T-cell (primary cell): ENCODE data around the gene RNF144A. TPM values are rescaled to one million over a fixed set of nuclear protein-coding genes. Genes with fewer than 3 reads are reported as not detected.
A peak's percentile ranks its signal among the peaks of the same experiment; 100 is the strongest.

ENCODE experiments used
- ATAC-seq, 4 experiments: fragments of 200-7000 bp in 3 of 4; fragments of 150-1000 bp in 1 of 4; cut with Tn5 transposase; replicated peaks in 1 of 4; 1 replicate in 3 of 4; 2 replicates in 1 of 4; pipeline ENCODE4 v1.10.0; 2021; ENCODE audit warnings: moderate library complexity in 3 of 4, mild to moderate bottlenecking in 2 of 4, moderate number of reproducible peaks in 1 of 4
- CTCF ChIA-PET, 2 donors: fragments of 300-600 bp; sonication (Branson Sonifier 250); formaldehyde crosslinking; loops; one replicate each; lab custom pipeline; 2022; ENCODE audit warnings: antibody characterized with exemption in 2 of 2; lab: Charles Lee
- POLR2A ChIA-PET, 2 donors: fragments of 300-600 bp; sonication (Branson Sonifier 250); formaldehyde crosslinking; loops; one replicate each; lab custom pipeline; 2022; ENCODE audit warnings: antibody characterized with exemption in 2 of 2; lab: Charles Lee
- DNase-seq, 35 experiments: peaks; one replicate each; pipeline versions ENCODE4 v3.0.0 to v3.0.0-alpha.2; 2013 to 2023
- H3K27ac ChIP-seq: one replicate; pipeline ENCODE4 v1.5.1; 2013; ENCODE audit warnings: low read length
- H3K27me3 ChIP-seq, 2 experiments: replicated peaks in 1 of 2; 1 replicate in 1 of 2; 2 replicates in 1 of 2; pipeline versions ENCODE4 v1.6.1 to v1.7.0; 2013; ENCODE audit warnings: low read length in 1 of 2, mixed read lengths in 1 of 2; ENCODE audit not compliant: control insufficient read depth in 2 of 2, insufficient read depth in 2 of 2; ENCODE audit errors: extremely low read depth in 1 of 2
- H3K36me3 ChIP-seq, 2 donors: 1 replicate in 1 of 2; 2 replicates in 1 of 2; pipeline versions ENCODE4 v1.6.1 to v1.7.0; 2013; ENCODE audit warnings: low read length in 1 of 2; ENCODE audit not compliant: control insufficient read depth in 2 of 2, insufficient read depth in 1 of 2; ENCODE audit errors: extremely low read depth in 1 of 2
- H3K4me1 ChIP-seq, 2 experiments: 1 replicate in 1 of 2; 2 replicates in 1 of 2; pipeline versions ENCODE4 v1.6.1 to v1.7.0; 2013; ENCODE audit warnings: low read length in 2 of 2, mixed read lengths in 1 of 2; ENCODE audit not compliant: insufficient read depth in 2 of 2, control insufficient read depth in 1 of 2; ENCODE audit errors: extremely low read depth in 1 of 2
- H3K4me3 ChIP-seq, 2 donors: 1 replicate in 1 of 2; 2 replicates in 1 of 2; pipeline versions ENCODE4 v1.5.1 to v1.7.0; 2013; ENCODE audit warnings: mild to moderate bottlenecking in 2 of 2, low read length in 1 of 2, moderate library complexity in 1 of 2; ENCODE audit not compliant: control insufficient read depth in 1 of 2; ENCODE audit errors: extremely low read depth in 1 of 2
- H3K9me3 ChIP-seq: 2 replicates; pipeline ENCODE4 v1.7.0; 2013
- H3K27ac Mint-ChIP-seq, 2 donors: one replicate each; pipeline ENCODE4 v1.8.0; 2020 to 2021; ENCODE audit warnings: mild to moderate bottlenecking in 2 of 2, mixed read lengths in 2 of 2
- H3K27me3 Mint-ChIP-seq, 2 donors: one replicate each; pipeline ENCODE4 v1.8.0; 2021 to 2022; ENCODE audit warnings: mixed read lengths in 2 of 2
- H3K36me3 Mint-ChIP-seq: one replicate; pipeline ENCODE4 v1.8.0; 2021; ENCODE audit warnings: mixed read lengths
- H3K4me1 Mint-ChIP-seq, 3 donors: one replicate each; pipeline ENCODE4 v1.8.0; 2020 to 2022; ENCODE audit warnings: mixed read lengths in 3 of 3, mild to moderate bottlenecking in 1 of 3
- H3K4me3 Mint-ChIP-seq, 3 donors: one replicate each; pipeline ENCODE4 v1.8.0; 2020 to 2022; ENCODE audit warnings: mild to moderate bottlenecking in 3 of 3, mixed read lengths in 3 of 3, moderate library complexity in 3 of 3
- H3K9me3 Mint-ChIP-seq, 3 donors: one replicate each; pipeline ENCODE4 v1.8.0; 2020 to 2022; ENCODE audit warnings: mixed read lengths in 3 of 3
- WGBS: methylation state at CpG from one replicate; pipeline ENCODE4 v1.1.5; 2013; ENCODE audit warnings: missing lambda C conversion rate; ENCODE audit not compliant: insufficient coverage; 5-methylcytosine and 5-hydroxymethylcytosine counted together
- total RNA-seq, 35 experiments: library from RNA in 6 of 35; stranded (reverse) in 6 of 35; fragments of 120-200 nt in 1 of 35; gene quantifications; one replicate each; pipeline versions ENCODE4 v1.2.1 to v1.2.4 and lab custom pipeline; 2013 to 2026

Gene RNF144A
- total RNA-seq, 5 donors from 2014 or later (not counting 1 experiment from before 2014, with no cell fraction given): 46.3 to 93.1 (median 79.9) TPM

GRCh38 chr2:7084601-7085000 is 167.4 kb downstream of the RNF144A start:
- H3K9me3 Mint-ChIP-seq: peaks cover 6 to 17% (median 7%) of the 10 kb centered on the region in 3 donors
- ATAC-seq (no peak), DNase-seq (no peak)
- POLR2A ChIA-PET: interaction anchor here in 1 of 2 donors (0.6 kb wide), 1 partner anchor 438 kb away, joined by 3 read pairs; no protein-coding TSS in a partner anchor
- peaks cover 0 to 6% (median 0%) of the 10 kb centered on the region in 3 donors for H3K4me1 Mint-ChIP-seq
- Histone ChIP-seq H3K4me1 (no peaks in the 10 kb centered on the region), H3K36me3 (no peaks in the 10 kb centered on the region), H3K4me3 (no peak overlapping the region), H3K9me3 (peaks cover 5% of the 10 kb centered on the region), H3K27me3 (no peaks in the 10 kb centered on the region), H3K27ac (no peak overlapping the region)
- H3K36me3 Mint-ChIP-seq: peaks cover 19% of the 10 kb centered on the region
- no peaks in the 10 kb centered on the region for H3K27me3 Mint-ChIP-seq
- CTCF ChIA-PET: interaction anchor here (0.6 to 1.1 kb wide), 3 partner anchors 11 to 252 kb away, joined by 3 to 4 read pairs (median 3); no protein-coding TSS in a partner anchor
- H3K4me3 Mint-ChIP-seq: no peak overlapping the region
- no peak overlapping the region for H3K27ac Mint-ChIP-seq

GRCh38 chr2:7089284-7089683 is 172.1 kb downstream of the RNF144A start:
- Mint-ChIP-seq H3K27ac (no peak overlapping the region), H3K36me3 (peaks cover 15% of the 10 kb centered on the region), H3K27me3 (no peaks in the 10 kb centered on the region), H3K4me1 (peaks cover 0 to 6% (median 0%) of the 10 kb centered on the region in 3 donors), H3K9me3 (peaks cover under 1 to 12% (median 2%) of the 10 kb centered on the region in 3 donors), H3K4me3 (no peak overlapping the region)
- POLR2A ChIA-PET: interaction anchor here in 1 of 2 donors (0.6 kb wide), 1 partner anchor 376 kb away, joined by 3 read pairs; no protein-coding TSS in a partner anchor
- no peaks in the 10 kb centered on the region for H3K4me1 ChIP-seq
- no peak for ATAC-seq
- no peaks in the 10 kb centered on the region for H3K27me3 ChIP-seq
- no peak for DNase-seq
- peaks cover 3% of the 10 kb centered on the region for H3K9me3 ChIP-seq
- CTCF ChIA-PET: interaction anchor here in 1 of 2 donors (0.6 kb wide), 1 partner anchor 1698 kb away, joined by 5 read pairs; no protein-coding TSS in a partner anchor
- H3K27ac ChIP-seq: no peak overlapping the region
- no peak overlapping the region for H3K4me3 ChIP-seq
- 89% methylated on average over 13 of the region's 16 CpGs for WGBS
- H3K36me3 ChIP-seq: no peaks in the 10 kb centered on the region

GRCh38 chr2:7089898-7090510 is 172.8 kb downstream of the RNF144A start:
- no peaks in the 10 kb centered on the region for H3K4me1 ChIP-seq
- DNase-seq (no peak), ATAC-seq (no peak)
- no peaks in the 10 kb centered on the region for H3K36me3 ChIP-seq
- no peak overlapping the region for H3K4me3 ChIP-seq
- no peak overlapping the region for H3K27ac ChIP-seq
- H3K27ac Mint-ChIP-seq: no peak overlapping the region
- no peak overlapping the region for H3K4me3 Mint-ChIP-seq
- H3K4me1 Mint-ChIP-seq: peaks cover 0 to 6% (median 0%) of the 10 kb centered on the region in 3 donors
- WGBS: 89% methylated on average over 20 of the region's 26 CpGs
- no peaks in the 10 kb centered on the region for H3K27me3 ChIP-seq
- H3K36me3 Mint-ChIP-seq: peaks cover 13% of the 10 kb centered on the region
- peaks cover 0 to 4% (median 0%) of the 10 kb centered on the region in 3 donors for H3K9me3 Mint-ChIP-seq
- no peaks in the 10 kb centered on the region for H3K27me3 Mint-ChIP-seq
- ChIA-PET POLR2A (no interaction called here), CTCF (no interaction called here)
- H3K9me3 ChIP-seq: no peaks in the 10 kb centered on the region

- Histone ChIP-seq H3K9me3 (no peaks in the 10 kb centered on the region), H3K4me1 (peaks cover 0 to 8% of the 10 kb centered on the region in 2 experiments), H3K27me3 (no peaks in the 10 kb centered on the region), H3K36me3 (no peaks in the 10 kb centered on the region), H3K4me3 (no peak overlapping the region), H3K27ac (no peak overlapping the region)
- Mint-ChIP-seq H3K36me3 (peaks cover 10% of the 10 kb centered on the region), H3K27ac (peak overlapping the region in 1 of 2 donors; percentile 34), H3K9me3 (no peaks in the 10 kb centered on the region), H3K4me1 (peaks cover 8 to 9% (median 8%) of the 10 kb centered on the region in 3 donors), H3K4me3 (no peak overlapping the region), H3K27me3 (no peaks in the 10 kb centered on the region)
- CTCF ChIA-PET: interaction anchor here in 1 of 2 donors (0.6 kb wide), 1 partner anchor 1744 kb away, joined by 4 read pairs; no protein-coding TSS in a partner anchor
- POLR2A ChIA-PET: no interaction called here
- DNase-seq (no peak), ATAC-seq (no peak)
- 75% methylated on average over 1 of the region's 3 CpGs for WGBS
These were observed 176.2 kb downstream of the RNF144A start for GRCh38 chr2:7093376-7093775.

Other genes starting within 250 kb of the RNF144A start
- 10 to 100 TPM in 1 of 5 donors, 1 to 10 TPM in 4; 6.5 to 15.2 (median 9.1) TPM for gene CMPK2, start 51.5 kb upstream of the RNF144A start, total RNA-seq
- gene RSAD2, start 39.6 kb upstream of the RNF144A start, total RNA-seq: 10 to 100 TPM in 1 of 5 donors, 1 to 10 TPM in 4; 3.2 to 10.7 (median 7.2) TPM